ENCODE data around the gene MPP4.

The MPP4 gene

DNA sequence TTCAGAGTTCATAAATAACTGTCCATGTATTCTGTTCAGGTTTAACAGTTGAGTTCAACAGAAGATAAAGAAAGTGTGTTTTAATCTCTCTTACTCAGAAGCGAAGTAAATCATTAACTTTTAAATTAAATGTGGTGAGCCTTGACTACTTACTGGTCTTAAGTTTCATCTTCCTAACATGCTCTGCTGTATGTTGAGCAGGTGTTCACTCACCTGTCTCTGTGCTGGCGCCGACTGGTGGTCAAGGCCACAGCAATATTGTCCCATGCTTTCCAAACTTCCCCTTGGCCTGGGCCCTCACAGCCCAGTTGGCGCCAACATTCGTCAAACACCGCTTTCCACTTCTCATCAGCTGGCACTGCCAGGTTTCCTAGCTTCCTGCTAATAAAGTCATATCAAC lies 17.0 kb upstream of the MPP4 start:
- H3K36me3 ChIP-seq (ENCODE audit: control insufficient read depth in 4 of 4, insufficient read depth in 4 of 4, low read length in 3 of 4): peaks cover 25 to 78% (median 50%) of the 10 kb centered on the region in 4 experiments
- no peaks in the 10 kb centered on the region for H3K27me3 ChIP-seq (replicated peaks in 2 of 5; ENCODE audit: control insufficient read depth in 4 of 5, insufficient read depth in 5 of 5, low read length in 4 of 5)
- ChIA-PET POLR2A (no interaction called here), CTCF (no interaction called here)
- no peak for DNase-seq
- WGBS (ENCODE audit: insufficient coverage): 97% methylated on average over 6 of the region's 6 CpGs
- no peaks in the 10 kb centered on the region for H3K4me1 ChIP-seq (ENCODE audit: control extremely low read depth in 1 of 4, control insufficient read depth in 4 of 4, insufficient read depth in 4 of 4, low read length in 3 of 4)
- no peak overlapping the region for H3K27ac ChIP-seq (ENCODE audit: insufficient read depth in 1 of 2, low read depth in 1 of 2, low read length in 2 of 2, poor library complexity in 1 of 2, severe bottlenecking in 2 of 2)
- H3K9me3 ChIP-seq (ENCODE audit: control extremely low read depth in 1 of 5, control insufficient read depth in 4 of 5, insufficient read depth in 2 of 5, low read depth in 1 of 5, low read length in 4 of 5): peaks cover 0 to 9% (median 2%) of the 10 kb centered on the region in 5 experiments
- H3K4me3 ChIP-seq (ENCODE audit: control insufficient read depth in 1 of 7, extremely low read depth in 1 of 7, insufficient read depth in 4 of 7, low read depth in 2 of 7, low read length in 6 of 7): no peak overlapping the region

DNA sequence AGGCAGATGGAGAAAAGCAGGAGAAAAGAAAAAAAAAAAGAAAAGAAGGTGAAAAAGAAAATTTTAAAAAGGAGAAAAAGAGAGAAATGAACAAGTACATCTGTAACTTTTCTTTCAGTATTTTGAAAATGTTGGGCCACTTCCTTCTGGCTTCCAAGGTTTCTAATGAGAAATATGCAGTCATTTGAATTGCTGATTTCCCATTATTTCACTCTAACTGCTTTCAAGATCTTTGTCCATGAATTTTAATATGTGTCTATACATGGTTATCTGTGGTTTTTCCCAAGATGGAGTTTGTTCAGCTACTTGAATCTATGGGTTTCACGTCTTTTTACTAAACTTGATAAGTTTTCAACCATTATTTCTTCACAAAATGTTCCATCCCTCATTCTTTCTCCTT lies 14.3 kb upstream of the MPP4 start:
- no peaks in the 10 kb centered on the region for H3K27me3 ChIP-seq (replicated peaks in 2 of 5; ENCODE audit: control insufficient read depth in 4 of 5, insufficient read depth in 5 of 5, low read length in 4 of 5)
- WGBS (ENCODE audit: insufficient coverage): no CpG with 5 or more reads among the region's 1 CpG
- no peaks in the 10 kb centered on the region for H3K9me3 ChIP-seq (ENCODE audit: control extremely low read depth in 1 of 5, control insufficient read depth in 4 of 5, insufficient read depth in 2 of 5, low read depth in 1 of 5, low read length in 4 of 5)
- no peak overlapping the region for H3K27ac ChIP-seq (ENCODE audit: insufficient read depth in 1 of 2, low read depth in 1 of 2, low read length in 2 of 2, poor library complexity in 1 of 2, severe bottlenecking in 2 of 2)
- H3K36me3 ChIP-seq (ENCODE audit: control insufficient read depth in 4 of 4, insufficient read depth in 4 of 4, low read length in 3 of 4): peaks cover 29 to 84% (median 52%) of the 10 kb centered on the region in 4 experiments
- H3K4me1 ChIP-seq (ENCODE audit: control extremely low read depth in 1 of 4, control insufficient read depth in 4 of 4, insufficient read depth in 4 of 4, low read length in 3 of 4): no peaks in the 10 kb centered on the region
- H3K4me3 ChIP-seq (ENCODE audit: control insufficient read depth in 1 of 7, extremely low read depth in 1 of 7, insufficient read depth in 4 of 7, low read depth in 2 of 7, low read length in 6 of 7): no peak overlapping the region
- POLR2A ChIA-PET: no interaction called here
- no peak for DNase-seq
- CTCF ChIA-PET: no interaction called here

DNA sequence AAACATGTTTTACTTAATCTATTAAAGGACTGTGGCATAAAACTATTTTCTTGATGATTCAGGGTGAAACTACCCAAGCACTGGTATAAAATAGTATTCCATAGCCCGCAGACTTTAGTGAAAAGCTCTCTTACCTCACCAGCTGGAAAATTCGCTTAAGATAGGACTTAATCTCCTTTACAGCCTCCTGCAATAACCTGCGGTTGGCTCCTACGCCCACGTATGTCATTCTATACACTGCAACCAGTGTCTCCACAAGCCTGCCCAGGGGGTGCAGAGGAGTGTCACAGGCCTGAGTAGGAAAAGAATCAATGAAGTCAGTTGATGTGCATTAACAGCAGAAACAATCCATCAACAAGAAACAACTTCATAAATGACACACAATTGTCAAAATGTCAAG lies 11.3 kb upstream of the MPP4 start:
- Histone ChIP-seq H3K27ac (ENCODE audit: insufficient read depth in 1 of 2, low read depth in 1 of 2, low read length in 2 of 2, poor library complexity in 1 of 2, severe bottlenecking in 2 of 2) (no peak overlapping the region), H3K4me3 (ENCODE audit: control insufficient read depth in 1 of 7, extremely low read depth in 1 of 7, insufficient read depth in 4 of 7, low read depth in 2 of 7, low read length in 6 of 7) (no peak overlapping the region), H3K9me3 (ENCODE audit: control extremely low read depth in 1 of 5, control insufficient read depth in 4 of 5, insufficient read depth in 2 of 5, low read depth in 1 of 5, low read length in 4 of 5) (no peaks in the 10 kb centered on the region), H3K4me1 (ENCODE audit: control extremely low read depth in 1 of 4, control insufficient read depth in 4 of 4, insufficient read depth in 4 of 4, low read length in 3 of 4) (no peaks in the 10 kb centered on the region), H3K27me3 (replicated peaks in 2 of 5; ENCODE audit: control insufficient read depth in 4 of 5, insufficient read depth in 5 of 5, low read length in 4 of 5) (no peaks in the 10 kb centered on the region), H3K36me3 (ENCODE audit: control insufficient read depth in 4 of 4, insufficient read depth in 4 of 4, low read length in 3 of 4) (peaks cover 25 to 86% (median 49%) of the 10 kb centered on the region in 4 experiments)
- 100% methylated on average over 5 of the region's 5 CpGs for WGBS (ENCODE audit: insufficient coverage)
- DNase-seq: no peak
- POLR2A ChIA-PET: interaction anchor here (0.6 kb wide), 1 partner anchor 472 kb away, joined by 4 read pairs; no protein-coding TSS in a partner anchor
- CTCF ChIA-PET: interaction anchor here (1.3 kb wide), 1 partner anchor 17 kb away, joined by 3 read pairs; no protein-coding TSS in a partner anchor

DNA sequence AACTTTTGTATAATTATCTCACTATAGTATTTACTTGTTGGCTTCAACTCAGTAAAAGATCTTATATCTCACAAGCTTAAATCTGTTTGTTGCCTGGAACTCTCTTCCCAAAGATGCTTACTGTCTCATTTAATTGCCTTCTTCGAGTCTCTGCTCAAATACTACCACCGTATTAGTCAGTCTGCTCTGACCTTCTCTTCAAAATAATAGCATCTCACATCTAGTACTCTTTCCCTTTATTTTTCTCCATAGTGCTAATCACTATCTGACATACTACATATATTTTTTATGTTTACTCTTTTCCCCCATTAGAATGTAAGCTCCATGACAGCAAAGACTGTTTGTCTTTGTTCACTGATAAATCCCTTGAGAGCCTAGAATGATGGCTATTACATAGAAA lies 10.6 kb upstream of the MPP4 start:
- Histone ChIP-seq H3K27ac (ENCODE audit: insufficient read depth in 1 of 2, low read depth in 1 of 2, low read length in 2 of 2, poor library complexity in 1 of 2, severe bottlenecking in 2 of 2) (no peak overlapping the region), H3K4me1 (ENCODE audit: control extremely low read depth in 1 of 4, control insufficient read depth in 4 of 4, insufficient read depth in 4 of 4, low read length in 3 of 4) (no peaks in the 10 kb centered on the region), H3K27me3 (replicated peaks in 2 of 5; ENCODE audit: control insufficient read depth in 4 of 5, insufficient read depth in 5 of 5, low read length in 4 of 5) (no peaks in the 10 kb centered on the region), H3K4me3 (ENCODE audit: control insufficient read depth in 1 of 7, extremely low read depth in 1 of 7, insufficient read depth in 4 of 7, low read depth in 2 of 7, low read length in 6 of 7) (no peak overlapping the region), H3K36me3 (ENCODE audit: control insufficient read depth in 4 of 4, insufficient read depth in 4 of 4, low read length in 3 of 4) (peaks cover 23 to 86% (median 48%) of the 10 kb centered on the region in 4 experiments), H3K9me3 (ENCODE audit: control extremely low read depth in 1 of 5, control insufficient read depth in 4 of 5, insufficient read depth in 2 of 5, low read depth in 1 of 5, low read length in 4 of 5) (no peaks in the 10 kb centered on the region)
- ChIA-PET POLR2A (no interaction called here), CTCF (interaction anchor here (1.3 kb wide), 1 partner anchor 18 kb away, joined by 3 read pairs; no protein-coding TSS in a partner anchor)
- WGBS (ENCODE audit: insufficient coverage): 92% methylated on average over 2 of the region's 2 CpGs
- DNase-seq: no peak

DNA sequence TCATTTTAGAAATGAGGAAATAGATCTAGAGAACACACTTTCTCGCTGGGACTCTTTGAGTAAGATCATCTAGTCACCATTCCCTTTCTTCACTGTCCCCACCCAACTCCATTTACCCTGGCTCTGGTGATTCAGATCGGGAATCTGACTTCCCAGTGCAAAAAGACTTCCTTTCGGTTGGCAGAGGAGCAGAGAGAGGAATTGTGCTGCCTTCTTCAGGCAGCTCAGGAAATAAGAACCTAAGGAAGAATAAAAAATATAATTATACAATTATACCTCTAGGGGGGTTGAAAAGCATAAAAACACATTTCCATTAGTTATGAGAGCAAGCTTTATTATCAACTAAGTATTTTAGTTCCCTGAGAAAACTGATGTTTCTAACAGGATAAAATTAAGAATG lies 9.3 kb upstream of the MPP4 start:
- WGBS (ENCODE audit: insufficient coverage): 100% methylated on average over 1 of the region's 3 CpGs
- ChIA-PET CTCF (interaction anchor here (1.8 kb wide), 1 partner anchor 12 kb away, joined by 4 read pairs; no protein-coding TSS in a partner anchor), POLR2A (no interaction called here)
- Histone ChIP-seq H3K9me3 (ENCODE audit: control extremely low read depth in 1 of 5, control insufficient read depth in 4 of 5, insufficient read depth in 2 of 5, low read depth in 1 of 5, low read length in 4 of 5) (no peaks in the 10 kb centered on the region), H3K36me3 (ENCODE audit: control insufficient read depth in 4 of 4, insufficient read depth in 4 of 4, low read length in 3 of 4) (peaks cover 25 to 89% (median 49%) of the 10 kb centered on the region in 4 experiments), H3K4me3 (ENCODE audit: control insufficient read depth in 1 of 7, extremely low read depth in 1 of 7, insufficient read depth in 4 of 7, low read depth in 2 of 7, low read length in 6 of 7) (no peak overlapping the region), H3K27ac (ENCODE audit: insufficient read depth in 1 of 2, low read depth in 1 of 2, low read length in 2 of 2, poor library complexity in 1 of 2, severe bottlenecking in 2 of 2) (no peak overlapping the region), H3K27me3 (replicated peaks in 2 of 5; ENCODE audit: control insufficient read depth in 4 of 5, insufficient read depth in 5 of 5, low read length in 4 of 5) (no peaks in the 10 kb centered on the region), H3K4me1 (ENCODE audit: control extremely low read depth in 1 of 4, control insufficient read depth in 4 of 4, insufficient read depth in 4 of 4, low read length in 3 of 4) (no peaks in the 10 kb centered on the region)
- no peak for DNase-seq

DNA sequence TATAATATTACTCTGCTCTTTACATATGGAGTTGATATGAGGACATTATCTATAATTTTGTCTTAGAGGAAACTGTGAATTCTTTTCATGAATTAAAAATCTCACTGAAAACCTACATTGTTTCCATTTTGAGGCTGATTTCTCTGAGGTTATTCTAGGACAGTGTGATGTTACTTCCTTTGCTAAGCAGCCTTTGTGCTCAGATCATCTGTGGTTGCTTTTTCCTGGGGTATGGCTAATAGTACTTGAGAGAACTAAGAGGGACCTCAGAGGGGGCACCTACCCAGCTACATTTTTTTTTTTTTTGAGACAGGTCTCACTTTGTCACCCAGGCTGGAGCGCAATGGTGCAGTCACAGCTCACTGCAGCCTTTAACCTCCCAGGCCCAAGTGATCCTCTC lies 8.7 kb upstream of the MPP4 start:
- WGBS (ENCODE audit: insufficient coverage): 80% methylated on average over 1 of the region's 1 CpG
- Histone ChIP-seq H3K9me3 (ENCODE audit: control extremely low read depth in 1 of 5, control insufficient read depth in 4 of 5, insufficient read depth in 2 of 5, low read depth in 1 of 5, low read length in 4 of 5) (no peaks in the 10 kb centered on the region), H3K27ac (ENCODE audit: insufficient read depth in 1 of 2, low read depth in 1 of 2, low read length in 2 of 2, poor library complexity in 1 of 2, severe bottlenecking in 2 of 2) (no peak overlapping the region), H3K27me3 (replicated peaks in 2 of 5; ENCODE audit: control insufficient read depth in 4 of 5, insufficient read depth in 5 of 5, low read length in 4 of 5) (no peaks in the 10 kb centered on the region), H3K36me3 (ENCODE audit: control insufficient read depth in 4 of 4, insufficient read depth in 4 of 4, low read length in 3 of 4) (peaks cover 23 to 89% (median 51%) of the 10 kb centered on the region in 4 experiments), H3K4me3 (ENCODE audit: control insufficient read depth in 1 of 7, extremely low read depth in 1 of 7, insufficient read depth in 4 of 7, low read depth in 2 of 7, low read length in 6 of 7) (no peak overlapping the region), H3K4me1 (ENCODE audit: control extremely low read depth in 1 of 4, control insufficient read depth in 4 of 4, insufficient read depth in 4 of 4, low read length in 3 of 4) (no peaks in the 10 kb centered on the region)
- DNase-seq: no peak
- CTCF ChIA-PET: interaction anchor here (1.8 kb wide), 1 partner anchor 11 kb away, joined by 4 read pairs; no protein-coding TSS in a partner anchor
- POLR2A ChIA-PET: no interaction called here

DNA sequence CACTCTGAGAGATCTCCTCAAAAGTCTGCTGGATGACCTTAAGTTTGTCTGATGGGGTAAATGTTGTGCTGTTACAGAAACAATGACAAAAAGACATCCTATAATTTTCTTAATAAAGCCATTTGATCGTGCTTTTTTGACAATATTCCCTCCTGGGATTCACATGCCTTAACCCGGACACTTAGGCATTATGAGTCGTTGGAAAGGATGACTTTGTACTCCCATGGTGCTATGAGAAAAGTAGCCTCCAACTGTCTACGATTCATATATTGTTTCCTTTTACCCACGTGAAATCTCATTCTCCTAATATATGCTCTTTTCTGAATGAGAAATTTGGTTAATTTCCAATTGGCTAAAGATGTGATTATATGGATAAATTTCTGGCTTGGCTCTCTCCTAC lies 6.1 kb upstream of the MPP4 start:
- Histone ChIP-seq H3K36me3 (ENCODE audit: control insufficient read depth in 4 of 4, insufficient read depth in 4 of 4, low read length in 3 of 4) (peaks cover 18 to 87% (median 49%) of the 10 kb centered on the region in 4 experiments), H3K9me3 (ENCODE audit: control extremely low read depth in 1 of 5, control insufficient read depth in 4 of 5, insufficient read depth in 2 of 5, low read depth in 1 of 5, low read length in 4 of 5) (no peaks in the 10 kb centered on the region)
- WGBS (ENCODE audit: insufficient coverage): 100% methylated on average over 1 of the region's 5 CpGs

More for the DNA sequence above, 6.1 kb upstream of the MPP4 start:
- CTCF ChIA-PET: no interaction called here
- H3K27me3 ChIP-seq (replicated peaks in 2 of 5; ENCODE audit: control insufficient read depth in 4 of 5, insufficient read depth in 5 of 5, low read length in 4 of 5): no peaks in the 10 kb centered on the region
- no peaks in the 10 kb centered on the region for H3K4me1 ChIP-seq (ENCODE audit: control extremely low read depth in 1 of 4, control insufficient read depth in 4 of 4, insufficient read depth in 4 of 4, low read length in 3 of 4)
- no peak overlapping the region for H3K27ac ChIP-seq (ENCODE audit: insufficient read depth in 1 of 2, low read depth in 1 of 2, low read length in 2 of 2, poor library complexity in 1 of 2, severe bottlenecking in 2 of 2)
- no peak overlapping the region for H3K4me3 ChIP-seq (ENCODE audit: control insufficient read depth in 1 of 7, extremely low read depth in 1 of 7, insufficient read depth in 4 of 7, low read depth in 2 of 7, low read length in 6 of 7)
- DNase-seq: no peak
- POLR2A ChIA-PET: no interaction called here

Measured in common myeloid progenitor, CD34-positive (primary cell).